Measurements from ENCODE around the gene GZF1. TPM values are rescaled to one million over a fixed set of nuclear protein-coding genes. Genes with fewer than 3 reads are reported as not detected.

GZF1 gene
- total RNA-seq, 4 donors from 2014 or later, result 10.1 to 23.0 (median 13.3) TPM

DNA sequence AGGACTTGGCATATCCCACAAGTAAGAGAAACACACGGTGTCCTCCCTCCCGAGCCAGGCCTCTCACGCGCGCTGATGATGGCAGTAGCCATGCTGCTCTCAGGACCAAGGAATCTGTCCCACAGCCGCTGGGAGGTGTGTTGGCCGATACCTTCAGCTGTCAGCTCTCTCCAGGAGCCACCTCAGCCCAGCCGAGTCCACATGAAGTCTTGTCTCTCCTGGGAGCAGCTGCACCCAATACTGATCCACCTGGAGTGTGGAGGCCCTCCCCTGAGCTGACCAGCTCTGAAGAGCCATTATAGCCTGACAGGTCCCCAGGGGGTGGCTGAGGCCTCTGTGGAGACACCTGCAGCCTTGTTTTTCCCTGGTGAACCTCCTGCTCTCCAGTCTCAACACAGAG lies 35.2 kb upstream of the GZF1 start:
- intact Hi-C loops (cut with DNase I; ENCODE audit: low total_unique reads) (no loop called here), in situ Hi-C loops (cut with MboI; ENCODE audit: low sequenced_read_pairs in 4 of 4) (loop anchor here (25.0 kb wide), 2 partner anchors 289 to 989 kb away; partner anchors contain the start of genes SSTR4 (in 1 of the 4) and THBD (in 1 of the 4))
- no peak overlapping the region for H3K27ac ChIP-seq
- H3K27me3 ChIP-seq, result no peaks in the 10 kb centered on the region
- H3K9me3 ChIP-seq, result no peaks in the 10 kb centered on the region
- no peaks in the 10 kb centered on the region for H3K4me1 ChIP-seq
- TF ChIP-seq, protein P1, sequence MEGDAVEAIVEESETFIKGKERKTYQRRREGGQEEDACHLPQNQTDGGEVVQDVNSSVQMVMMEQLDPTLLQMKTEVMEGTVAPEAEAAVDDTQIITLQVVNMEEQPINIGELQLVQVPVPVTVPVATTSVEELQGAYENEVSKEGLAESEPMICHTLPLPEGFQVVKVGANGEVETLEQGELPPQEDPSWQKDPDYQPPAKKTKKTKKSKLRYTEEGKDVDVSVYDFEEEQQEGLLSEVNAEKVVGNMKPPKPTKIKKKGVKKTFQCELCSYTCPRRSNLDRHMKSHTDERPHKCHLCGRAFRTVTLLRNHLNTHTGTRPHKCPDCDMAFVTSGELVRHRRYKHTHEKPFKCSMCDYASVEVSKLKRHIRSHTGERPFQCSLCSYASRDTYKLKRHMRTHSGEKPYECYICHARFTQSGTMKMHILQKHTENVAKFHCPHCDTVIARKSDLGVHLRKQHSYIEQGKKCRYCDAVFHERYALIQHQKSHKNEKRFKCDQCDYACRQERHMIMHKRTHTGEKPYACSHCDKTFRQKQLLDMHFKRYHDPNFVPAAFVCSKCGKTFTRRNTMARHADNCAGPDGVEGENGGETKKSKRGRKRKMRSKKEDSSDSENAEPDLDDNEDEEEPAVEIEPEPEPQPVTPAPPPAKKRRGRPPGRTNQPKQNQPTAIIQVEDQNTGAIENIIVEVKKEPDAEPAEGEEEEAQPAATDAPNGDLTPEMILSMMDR (IDR thresholded peaks at IDR 0.05 in 4 of 5, conservative IDR thresholded peaks at IDR 0.05 in 1 of 5), result no peak
- TF ChIP-seq POLR2A (IDR thresholded peaks at IDR 0.05), result no peak
- DNase-seq (no peak), ATAC-seq (no peak)
- H3K4me3 ChIP-seq, result no peak overlapping the region
- no peaks in the 10 kb centered on the region for H3K36me3 ChIP-seq

GRCh38 chr20:23327617-23328333 lies 34.2 kb upstream of the GZF1 start:
- TF ChIP-seq, protein P1 (IDR thresholded peaks at IDR 0.05 in 4 of 5, conservative IDR thresholded peaks at IDR 0.05 in 1 of 5), result no peak
- no peak for TF ChIP-seq POLR2A (IDR thresholded peaks at IDR 0.05)
- intact Hi-C loops (cut with DNase I; ENCODE audit: low total_unique reads) (no loop called here), in situ Hi-C loops (cut with MboI; ENCODE audit: low sequenced_read_pairs in 4 of 4) (loop anchor here (25.0 kb wide), 2 partner anchors 290 to 990 kb away; partner anchors contain the start of genes SSTR4 (in 1 of the 4) and THBD (in 1 of the 4))
- no peaks in the 10 kb centered on the region for H3K4me1 ChIP-seq
- H3K36me3 ChIP-seq, result no peaks in the 10 kb centered on the region
- H3K9me3 ChIP-seq, result no peaks in the 10 kb centered on the region
- DNase-seq (no peak), ATAC-seq (no peak)
- no peak overlapping the region for H3K27ac ChIP-seq
- H3K27me3 ChIP-seq, result no peaks in the 10 kb centered on the region
- no peak overlapping the region for H3K4me3 ChIP-seq

DNA sequence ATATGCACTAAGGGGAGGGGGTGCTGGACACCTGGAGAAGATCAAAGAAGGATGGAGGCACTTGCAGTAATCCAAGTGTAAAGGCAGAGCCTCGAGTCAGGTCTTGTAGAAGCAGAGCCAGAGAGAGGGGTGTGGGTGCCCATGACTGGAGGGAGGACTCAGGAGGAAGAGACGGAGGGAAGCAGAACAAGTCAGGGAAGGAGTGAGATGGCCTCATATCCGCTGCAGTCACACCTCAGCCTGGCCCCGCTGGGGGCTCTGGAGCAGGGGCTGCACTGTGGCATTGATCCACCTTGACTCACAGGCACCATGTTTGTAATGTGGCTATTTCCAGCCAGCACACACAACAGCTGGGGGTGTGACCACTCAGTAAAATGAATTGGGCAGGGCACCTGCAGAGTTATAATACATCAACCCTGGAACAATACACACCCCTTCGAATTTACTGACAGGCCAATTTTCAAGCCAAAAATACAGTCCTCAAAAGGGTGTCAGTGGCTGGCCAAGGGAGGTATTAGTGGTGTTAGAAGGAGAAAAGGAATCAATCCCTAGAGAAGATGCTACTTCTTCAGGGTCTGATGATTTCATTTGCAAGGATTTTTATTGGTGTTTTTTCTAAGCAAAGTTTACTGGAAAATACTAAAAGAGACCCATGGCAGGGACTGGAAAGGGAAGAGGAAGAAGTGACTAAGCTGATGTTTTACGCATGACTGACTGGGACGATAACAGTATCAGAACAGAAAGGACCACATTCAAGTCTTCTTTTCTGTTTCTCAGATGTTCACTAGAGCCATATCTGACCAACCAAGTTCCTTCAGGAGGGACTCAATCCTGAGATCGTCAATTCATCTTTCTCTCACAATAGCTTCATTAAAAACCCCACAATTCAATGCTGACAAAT lies 30.3 kb upstream of the GZF1 start:
- Histone ChIP-seq H3K4me1 (no peaks in the 10 kb centered on the region), H3K36me3 (no peaks in the 10 kb centered on the region), H3K27me3 (no peaks in the 10 kb centered on the region), H3K4me3 (no peak overlapping the region), H3K27ac (no peak overlapping the region), H3K9me3 (no peaks in the 10 kb centered on the region)
- in situ Hi-C loops (cut with MboI; ENCODE audit: low sequenced_read_pairs in 4 of 4), result loop anchor here (10.0 to 25.0 kb wide), 4 partner anchors 277 to 994 kb away; partner anchors contain the start of genes SSTR4 (in 1 of the 4) and THBD (in 1 of the 4)
- DNase-seq, result no peak
- intact Hi-C loops (cut with DNase I; ENCODE audit: low total_unique reads), result no loop called here
- TF ChIP-seq POLR2A (IDR thresholded peaks at IDR 0.05), result no peak
- TF ChIP-seq, protein P1 (IDR thresholded peaks at IDR 0.05 in 4 of 5, conservative IDR thresholded peaks at IDR 0.05 in 1 of 5), result no peak
- ATAC-seq, result no peak

DNA sequence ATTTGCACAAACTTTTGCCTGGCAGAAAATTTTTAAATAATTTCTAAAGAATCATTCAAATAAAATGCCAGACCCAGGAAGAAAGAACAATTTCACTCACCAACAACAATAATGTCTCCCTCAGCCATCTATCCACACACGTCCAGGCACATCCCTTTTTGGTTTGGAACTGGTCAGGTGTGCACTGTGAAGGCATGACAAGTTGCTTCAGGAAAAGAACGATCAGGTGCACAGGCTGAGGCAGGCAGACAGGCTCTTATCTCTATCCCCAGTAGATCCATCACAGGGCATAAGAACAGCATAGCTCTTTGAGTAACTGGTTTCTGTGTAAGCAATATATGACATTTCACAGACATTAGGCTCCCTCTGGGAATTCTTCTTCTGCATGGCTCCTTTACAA lies 29.5 kb upstream of the GZF1 start:
- TF ChIP-seq POLR2A (IDR thresholded peaks at IDR 0.05), result no peak
- TF ChIP-seq, protein P1 (IDR thresholded peaks at IDR 0.05 in 4 of 5, conservative IDR thresholded peaks at IDR 0.05 in 1 of 5), result no peak
- Histone ChIP-seq H3K36me3 (no peaks in the 10 kb centered on the region), H3K4me1 (no peaks in the 10 kb centered on the region), H3K9me3 (no peaks in the 10 kb centered on the region), H3K27me3 (no peaks in the 10 kb centered on the region), H3K4me3 (no peak overlapping the region), H3K27ac (no peak overlapping the region)
- ATAC-seq (no peak), DNase-seq (no peak)
- in situ Hi-C loops (cut with MboI; ENCODE audit: low sequenced_read_pairs in 4 of 4) (loop anchor here (10.0 to 25.0 kb wide), 4 partner anchors 278 to 995 kb away; partner anchors contain the start of genes SSTR4 (in 1 of the 4) and THBD (in 1 of the 4)), intact Hi-C loops (cut with DNase I; ENCODE audit: low total_unique reads) (no loop called here)
